ENCODE measurements around the gene RIMBP3C. TPM values are rescaled to one million over a fixed set of nuclear protein-coding genes. Genes with fewer than 3 reads are reported as not detected.

Gene RIMBP3C
- total RNA-seq, 1 donor from 2014 or later, result 0.23 TPM

DNA sequence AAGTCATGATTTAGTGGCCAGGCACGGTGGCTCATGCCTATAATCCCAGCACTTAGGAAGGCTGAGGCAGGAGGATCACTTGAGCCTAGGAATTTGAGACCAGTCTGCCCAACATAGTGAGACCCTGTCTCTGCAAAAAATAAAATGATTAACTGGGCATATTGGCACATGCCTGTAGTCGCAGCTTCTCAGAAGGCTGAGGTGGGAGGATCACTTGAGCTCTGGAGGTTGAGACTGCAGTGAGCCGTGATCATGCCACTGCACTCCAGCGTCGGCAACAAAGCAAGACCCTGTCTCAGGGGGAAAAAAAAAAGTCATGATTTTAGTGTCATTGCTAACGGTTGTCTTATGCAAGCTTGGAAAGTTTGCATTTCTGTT lies 28.2 kb upstream of the RIMBP3C start:
- FAIRE-seq (no peak), DNase-seq (ENCODE audit: low read depth) (no peak)
- H3K27me3 ChIP-seq (ENCODE audit: insufficient read depth, low read length), result no peaks in the 10 kb centered on the region
- no peak overlapping the region for H3K4me2 ChIP-seq (ENCODE audit: low read length)
- Mint-ChIP-seq H3K4me3 (ENCODE audit: unreplicated experiment) (no peak overlapping the region), H3K4me1 (ENCODE audit: low read depth, unreplicated experiment) (peaks cover 16% of the 10 kb centered on the region), H3K27me3 (ENCODE audit: low read depth, unreplicated experiment) (no peaks in the 10 kb centered on the region), H3K36me3 (ENCODE audit: low read depth, unreplicated experiment) (peaks cover 6% of the 10 kb centered on the region), H3K27ac (ENCODE audit: unreplicated experiment) (no peak overlapping the region), H3K9me3 (ENCODE audit: unreplicated experiment) (no peaks in the 10 kb centered on the region)
- no peak for TF ChIP-seq EZH2 (IDR thresholded peaks at IDR 0.05; ENCODE audit: insufficient read depth, low read length)
- TF ChIP-seq, protein P1, sequence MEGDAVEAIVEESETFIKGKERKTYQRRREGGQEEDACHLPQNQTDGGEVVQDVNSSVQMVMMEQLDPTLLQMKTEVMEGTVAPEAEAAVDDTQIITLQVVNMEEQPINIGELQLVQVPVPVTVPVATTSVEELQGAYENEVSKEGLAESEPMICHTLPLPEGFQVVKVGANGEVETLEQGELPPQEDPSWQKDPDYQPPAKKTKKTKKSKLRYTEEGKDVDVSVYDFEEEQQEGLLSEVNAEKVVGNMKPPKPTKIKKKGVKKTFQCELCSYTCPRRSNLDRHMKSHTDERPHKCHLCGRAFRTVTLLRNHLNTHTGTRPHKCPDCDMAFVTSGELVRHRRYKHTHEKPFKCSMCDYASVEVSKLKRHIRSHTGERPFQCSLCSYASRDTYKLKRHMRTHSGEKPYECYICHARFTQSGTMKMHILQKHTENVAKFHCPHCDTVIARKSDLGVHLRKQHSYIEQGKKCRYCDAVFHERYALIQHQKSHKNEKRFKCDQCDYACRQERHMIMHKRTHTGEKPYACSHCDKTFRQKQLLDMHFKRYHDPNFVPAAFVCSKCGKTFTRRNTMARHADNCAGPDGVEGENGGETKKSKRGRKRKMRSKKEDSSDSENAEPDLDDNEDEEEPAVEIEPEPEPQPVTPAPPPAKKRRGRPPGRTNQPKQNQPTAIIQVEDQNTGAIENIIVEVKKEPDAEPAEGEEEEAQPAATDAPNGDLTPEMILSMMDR (IDR thresholded peaks at IDR 0.05; ENCODE audit: insufficient read depth, low read depth, low read length), result no peak
- H3K9ac ChIP-seq (ENCODE audit: low read length), result no peak overlapping the region
- H3K36me3 ChIP-seq (ENCODE audit: insufficient read depth, low read length), result no peaks in the 10 kb centered on the region
- H3K4me3 ChIP-seq (ENCODE audit: insufficient read depth, low read depth, low read length), result no peak overlapping the region
- H3K79me2 ChIP-seq (ENCODE audit: insufficient read depth, low read length), result peaks cover 98% of the 10 kb centered on the region
- H4K20me1 ChIP-seq (ENCODE audit: insufficient read depth, low read length), result peaks cover 97% of the 10 kb centered on the region
- H2AFZ ChIP-seq (ENCODE audit: low read depth, low read length), result no peak overlapping the region
- no peak overlapping the region for H3K27ac ChIP-seq (ENCODE audit: low read depth, low read length)
- peaks cover 1% of the 10 kb centered on the region for H3K4me1 ChIP-seq (ENCODE audit: insufficient read depth, low read length)
- H3K9me3 ChIP-seq (ENCODE audit: insufficient read depth, low read depth, low read length), result no peaks in the 10 kb centered on the region

DNA sequence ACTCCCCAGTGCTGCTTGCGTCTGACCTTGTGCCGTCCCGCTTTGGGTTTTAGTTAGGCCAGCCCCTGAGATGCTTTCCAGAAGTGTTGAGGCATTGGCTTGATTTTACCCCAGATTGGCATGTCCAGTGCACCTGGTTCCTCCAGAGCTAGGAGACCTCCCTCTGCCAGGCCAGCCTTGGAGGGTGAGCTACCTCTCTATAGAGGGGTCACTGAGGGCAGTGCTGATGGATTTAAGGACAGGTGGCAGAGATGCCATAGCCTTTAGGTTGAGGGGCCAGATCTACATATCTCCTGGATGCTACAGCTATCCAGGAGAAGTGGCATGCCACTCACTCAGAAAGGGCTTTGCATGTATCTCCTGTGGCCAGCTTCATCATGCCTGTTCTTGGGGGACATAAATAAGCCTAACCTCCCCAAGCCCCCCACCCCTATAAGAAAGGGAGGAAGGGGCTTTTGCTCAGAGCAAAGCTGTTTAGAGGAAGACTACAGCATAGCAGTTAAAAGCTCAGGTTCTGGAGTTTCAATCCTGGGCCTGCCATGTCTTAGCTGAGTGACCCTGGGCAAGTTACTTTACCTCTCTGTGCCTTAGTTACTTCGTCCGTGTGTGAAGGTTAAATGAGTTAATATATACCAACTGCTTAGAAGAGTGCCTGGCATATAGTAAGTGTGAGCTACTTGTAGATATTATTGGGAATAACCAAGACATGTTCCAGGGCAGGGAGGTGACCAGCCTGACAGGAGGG lies 22.7 kb upstream of the RIMBP3C start:
- DNase-seq (ENCODE audit: low read depth) (no peak), FAIRE-seq (no peak)
- peaks cover 98% of the 10 kb centered on the region for H3K79me2 ChIP-seq (ENCODE audit: insufficient read depth, low read length)
- H3K4me2 ChIP-seq (ENCODE audit: low read length), result peak overlapping the region; percentile 53
- no peak for TF ChIP-seq EZH2 (IDR thresholded peaks at IDR 0.05; ENCODE audit: insufficient read depth, low read length)
- TF ChIP-seq, protein P1 (IDR thresholded peaks at IDR 0.05; ENCODE audit: insufficient read depth, low read depth, low read length), result no peak
- Mint-ChIP-seq H3K4me1 (ENCODE audit: low read depth, unreplicated experiment) (peaks cover 44% of the 10 kb centered on the region), H3K9me3 (ENCODE audit: unreplicated experiment) (no peaks in the 10 kb centered on the region), H3K36me3 (ENCODE audit: low read depth, unreplicated experiment) (peaks cover 8% of the 10 kb centered on the region), H3K27ac (ENCODE audit: unreplicated experiment) (no peak overlapping the region), H3K4me3 (ENCODE audit: unreplicated experiment) (peak overlapping the region; percentile 41), H3K27me3 (ENCODE audit: low read depth, unreplicated experiment) (no peaks in the 10 kb centered on the region)
- H3K27me3 ChIP-seq (ENCODE audit: insufficient read depth, low read length), result no peaks in the 10 kb centered on the region
- H3K27ac ChIP-seq (ENCODE audit: low read depth, low read length), result no peak overlapping the region
- H3K9ac ChIP-seq (ENCODE audit: low read length), result no peak overlapping the region
- H2AFZ ChIP-seq (ENCODE audit: low read depth, low read length), result no peak overlapping the region
- H3K9me3 ChIP-seq (ENCODE audit: insufficient read depth, low read depth, low read length), result no peaks in the 10 kb centered on the region
- H3K4me3 ChIP-seq (ENCODE audit: insufficient read depth, low read depth, low read length), result no peak overlapping the region
- H4K20me1 ChIP-seq (ENCODE audit: insufficient read depth, low read length), result peaks cover 99% of the 10 kb centered on the region
- H3K36me3 ChIP-seq (ENCODE audit: insufficient read depth, low read length), result no peaks in the 10 kb centered on the region
- peaks cover 19% of the 10 kb centered on the region for H3K4me1 ChIP-seq (ENCODE audit: insufficient read depth, low read length)

DNA sequence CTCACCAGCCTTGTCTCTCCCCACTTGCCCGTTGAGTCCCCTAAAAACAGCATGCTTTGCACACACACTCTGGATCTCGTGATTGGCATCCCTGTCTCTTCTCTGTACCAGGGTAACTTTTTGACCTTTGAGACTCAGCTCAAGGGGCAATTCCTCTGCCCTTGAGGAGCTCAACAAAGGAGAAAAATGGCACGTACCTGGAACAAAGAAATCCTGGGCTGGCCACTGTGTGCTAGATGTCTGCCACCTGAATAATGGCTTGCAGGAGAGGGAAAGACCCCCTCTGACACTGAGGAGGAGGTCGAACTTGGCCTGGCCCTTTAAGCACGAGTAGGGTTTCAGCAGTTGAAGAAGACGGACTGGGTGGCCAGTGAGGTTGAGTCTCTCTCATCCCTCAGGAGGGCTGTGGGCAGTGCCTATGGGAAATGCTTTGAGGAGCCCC lies 22.1 kb upstream of the RIMBP3C start:
- H3K4me1 ChIP-seq (ENCODE audit: insufficient read depth, low read length), result peaks cover 22% of the 10 kb centered on the region
- no peak overlapping the region for H3K4me2 ChIP-seq (ENCODE audit: low read length)
- Mint-ChIP-seq H3K4me1 (ENCODE audit: low read depth, unreplicated experiment) (peaks cover 42% of the 10 kb centered on the region), H3K9me3 (ENCODE audit: unreplicated experiment) (no peaks in the 10 kb centered on the region), H3K27ac (ENCODE audit: unreplicated experiment) (no peak overlapping the region), H3K4me3 (ENCODE audit: unreplicated experiment) (no peak overlapping the region), H3K27me3 (ENCODE audit: low read depth, unreplicated experiment) (no peaks in the 10 kb centered on the region), H3K36me3 (ENCODE audit: low read depth, unreplicated experiment) (peaks cover 8% of the 10 kb centered on the region)
- H3K9ac ChIP-seq (ENCODE audit: low read length), result no peak overlapping the region
- H3K36me3 ChIP-seq (ENCODE audit: insufficient read depth, low read length), result no peaks in the 10 kb centered on the region
- H3K4me3 ChIP-seq (ENCODE audit: insufficient read depth, low read depth, low read length), result no peak overlapping the region
- H4K20me1 ChIP-seq (ENCODE audit: insufficient read depth, low read length), result peaks cover 100% of the 10 kb centered on the region
- H3K79me2 ChIP-seq (ENCODE audit: insufficient read depth, low read length), result peaks cover 99% of the 10 kb centered on the region
- no peaks in the 10 kb centered on the region for H3K9me3 ChIP-seq (ENCODE audit: insufficient read depth, low read depth, low read length)
- TF ChIP-seq, protein P1 (IDR thresholded peaks at IDR 0.05; ENCODE audit: insufficient read depth, low read depth, low read length), result no peak
- TF ChIP-seq EZH2 (IDR thresholded peaks at IDR 0.05; ENCODE audit: insufficient read depth, low read length), result no peak
- no peak for DNase-seq (ENCODE audit: low read depth)
- no peak for FAIRE-seq
- no peak overlapping the region for H3K27ac ChIP-seq (ENCODE audit: low read depth, low read length)
- no peaks in the 10 kb centered on the region for H3K27me3 ChIP-seq (ENCODE audit: insufficient read depth, low read length)
- no peak overlapping the region for H2AFZ ChIP-seq (ENCODE audit: low read depth, low read length)

Data from astrocyte (in vitro differentiated cells and primary cell).